ENCODE data around the gene PPP1R1B. TPM values are rescaled to one million over a fixed set of nuclear protein-coding genes. Genes with fewer than 3 reads are reported as not detected.
A peak's percentile ranks its signal among the peaks of the same experiment; 100 is the strongest.

Gene PPP1R1B
- total RNA-seq, 5 donors from 2014 or later (not counting 1 experiment from before 2014, with no cell fraction given): 0.12 to 0.35 (median 0.18) TPM; not detected in 1

DNA sequence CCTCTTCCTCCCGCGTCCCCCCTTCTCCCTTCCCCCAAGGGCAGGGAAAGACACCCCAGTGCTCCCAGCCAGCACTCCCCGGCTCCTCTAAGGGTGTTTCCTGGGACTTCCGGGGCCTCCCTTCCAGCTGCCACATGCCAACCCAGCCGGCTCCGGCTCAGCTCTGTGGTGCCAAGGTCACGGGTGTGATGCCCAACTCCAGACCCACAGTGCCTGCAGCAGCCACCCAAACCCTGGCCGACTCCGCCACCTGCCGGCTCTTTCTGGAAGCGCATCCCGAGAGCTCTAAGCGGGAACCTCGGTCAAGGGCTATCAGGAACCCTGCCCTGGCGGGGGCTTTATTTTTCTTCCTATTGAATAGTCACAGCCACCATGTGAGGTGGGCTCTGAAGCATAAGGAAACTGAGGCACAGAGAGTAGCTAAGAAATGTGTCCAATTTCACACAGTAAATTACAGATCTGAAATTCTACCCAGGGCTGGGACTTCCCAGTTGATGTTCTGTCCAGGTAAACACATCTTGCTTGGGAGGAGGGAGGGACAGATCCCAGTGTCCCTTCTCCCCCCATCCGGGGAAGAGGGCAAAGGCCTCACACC is 3.3 kb upstream of the PPP1R1B start:
- peak; percentile 61 to 68 (median 64) for ATAC-seq (replicated peaks in 1 of 4)
- Histone ChIP-seq H3K4me3 (ENCODE audit: control insufficient read depth in 1 of 2, extremely low read depth in 1 of 2, low read length in 1 of 2) (no peak overlapping the region), H3K4me1 (ENCODE audit: control insufficient read depth in 1 of 2, extremely low read depth in 1 of 2, insufficient read depth in 2 of 2, low read length in 2 of 2) (peaks cover 14 to 45% of the 10 kb centered on the region in 2 experiments), H3K27me3 (replicated peaks in 1 of 2; ENCODE audit: control insufficient read depth in 2 of 2, extremely low read depth in 1 of 2, insufficient read depth in 2 of 2, low read length in 1 of 2) (peaks cover 0 to 55% of the 10 kb centered on the region in 2 experiments), H3K27ac (ENCODE audit: low read length) (no peak overlapping the region), H3K36me3 (ENCODE audit: control insufficient read depth in 2 of 2, extremely low read depth in 1 of 2, insufficient read depth in 1 of 2, low read length in 1 of 2) (no peaks in the 10 kb centered on the region), H3K9me3 (no peaks in the 10 kb centered on the region)
- 0% methylated on average over 11 of the region's 16 CpGs for WGBS (ENCODE audit: insufficient coverage)
- H3K9me3 Mint-ChIP-seq: no peaks in the 10 kb centered on the region
- H3K27me3 Mint-ChIP-seq: peaks cover 26 to 27% of the 10 kb centered on the region in 2 donors
- peak overlapping the region in 1 of 3 donors; percentile 21 for H3K4me3 Mint-ChIP-seq
- ChIA-PET CTCF (interaction anchor here (0.6 to 3.3 kb wide), 16 partner anchors 9 to 443 kb away, joined by 3 to 40 read pairs (median 4); partner anchors contain the start of gene PNMT (in 1 of the 2)), POLR2A (no interaction called here)
- DNase-seq: peak; percentile 52 to 89 (median 78)
- peaks cover 22 to 36% (median 30%) of the 10 kb centered on the region in 3 donors for H3K4me1 Mint-ChIP-seq
- H3K36me3 Mint-ChIP-seq: no peaks in the 10 kb centered on the region
- no peak overlapping the region for H3K27ac Mint-ChIP-seq

GRCh38 chr17:39624313-39624712 is 2.4 kb upstream of the PPP1R1B start:
- H3K27me3 ChIP-seq (replicated peaks in 1 of 2; ENCODE audit: control insufficient read depth in 2 of 2, extremely low read depth in 1 of 2, insufficient read depth in 2 of 2, low read length in 1 of 2): peaks cover 0 to 59% of the 10 kb centered on the region in 2 experiments
- Mint-ChIP-seq H3K36me3 (no peaks in the 10 kb centered on the region), H3K4me3 (peak overlapping the region in 1 of 3 donors; percentile 66), H3K27me3 (peaks cover 31% of the 10 kb centered on the region in 2 donors), H3K9me3 (no peaks in the 10 kb centered on the region), H3K27ac (no peak overlapping the region), H3K4me1 (peaks cover 20 to 36% (median 30%) of the 10 kb centered on the region in 3 donors)
- no peak overlapping the region for H3K4me3 ChIP-seq (ENCODE audit: control insufficient read depth in 1 of 2, extremely low read depth in 1 of 2, low read length in 1 of 2)
- peaks cover 14 to 41% of the 10 kb centered on the region in 2 experiments for H3K4me1 ChIP-seq (ENCODE audit: control insufficient read depth in 1 of 2, extremely low read depth in 1 of 2, insufficient read depth in 2 of 2, low read length in 2 of 2)
- no peak for DNase-seq
- 88% methylated on average over 5 of the region's 8 CpGs for WGBS (ENCODE audit: insufficient coverage)
- H3K36me3 ChIP-seq (ENCODE audit: control insufficient read depth in 2 of 2, extremely low read depth in 1 of 2, insufficient read depth in 1 of 2, low read length in 1 of 2): no peaks in the 10 kb centered on the region
- H3K27ac ChIP-seq (ENCODE audit: low read length): no peak overlapping the region
- H3K9me3 ChIP-seq: no peaks in the 10 kb centered on the region
- CTCF ChIA-PET: interaction anchor here (0.6 to 0.9 kb wide), 5 partner anchors 14 to 322 kb away, joined by 3 to 6 read pairs (median 4); no protein-coding TSS in a partner anchor
- POLR2A ChIA-PET: no interaction called here
- ATAC-seq (replicated peaks in 1 of 4): no peak

DNA sequence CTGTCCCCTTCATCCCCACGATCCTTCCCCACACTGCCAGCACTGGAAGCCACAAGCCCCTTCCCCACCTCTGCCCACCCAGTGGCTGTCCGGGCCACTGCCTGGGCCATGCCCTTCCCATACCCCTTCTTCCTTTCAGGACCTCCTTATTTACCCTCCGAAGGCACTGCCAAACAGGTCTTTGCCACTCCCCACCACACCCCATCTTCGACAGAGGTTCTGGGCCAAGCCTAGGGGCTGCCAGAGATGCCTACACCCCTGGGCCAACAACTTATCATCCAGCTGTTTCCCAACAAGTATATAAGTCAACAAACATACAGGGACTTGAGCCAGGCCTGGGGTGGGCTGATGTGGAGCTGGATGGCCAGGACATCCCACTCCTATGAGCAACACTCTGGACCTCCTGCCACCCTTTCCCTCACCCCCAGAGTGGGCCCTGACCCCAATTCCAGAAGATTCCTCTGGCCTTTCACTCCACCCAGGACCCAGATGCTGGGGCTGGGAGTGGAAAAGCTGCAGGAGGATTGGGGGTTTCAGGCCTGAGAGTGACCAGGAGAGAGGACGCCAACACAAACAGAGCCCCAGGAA is 1.5 kb upstream of the PPP1R1B start:
- no peak overlapping the region for H3K27ac ChIP-seq (ENCODE audit: low read length)
- Mint-ChIP-seq H3K4me3 (peak overlapping the region in 1 of 3 donors; percentile 66), H3K4me1 (peaks cover 20 to 36% (median 30%) of the 10 kb centered on the region in 3 donors), H3K36me3 (no peaks in the 10 kb centered on the region), H3K9me3 (no peaks in the 10 kb centered on the region), H3K27me3 (peaks cover 31 to 35% of the 10 kb centered on the region in 2 donors), H3K27ac (no peak overlapping the region)
- H3K36me3 ChIP-seq (ENCODE audit: control insufficient read depth in 2 of 2, extremely low read depth in 1 of 2, insufficient read depth in 1 of 2, low read length in 1 of 2): no peaks in the 10 kb centered on the region
- ATAC-seq (replicated peaks in 1 of 4): no peak
- CTCF ChIA-PET: no interaction called here
- 80% methylated on average over 2 of the region's 5 CpGs for WGBS (ENCODE audit: insufficient coverage)
- H3K4me1 ChIP-seq (ENCODE audit: control insufficient read depth in 1 of 2, extremely low read depth in 1 of 2, insufficient read depth in 2 of 2, low read length in 2 of 2): peaks cover 14 to 41% of the 10 kb centered on the region in 2 experiments
- POLR2A ChIA-PET: no interaction called here
- peaks cover 0 to 69% of the 10 kb centered on the region in 2 experiments for H3K27me3 ChIP-seq (replicated peaks in 1 of 2; ENCODE audit: control insufficient read depth in 2 of 2, extremely low read depth in 1 of 2, insufficient read depth in 2 of 2, low read length in 1 of 2)
- no peak overlapping the region for H3K4me3 ChIP-seq (ENCODE audit: control insufficient read depth in 1 of 2, extremely low read depth in 1 of 2, low read length in 1 of 2)
- no peaks in the 10 kb centered on the region for H3K9me3 ChIP-seq
- no peak for DNase-seq

DNA sequence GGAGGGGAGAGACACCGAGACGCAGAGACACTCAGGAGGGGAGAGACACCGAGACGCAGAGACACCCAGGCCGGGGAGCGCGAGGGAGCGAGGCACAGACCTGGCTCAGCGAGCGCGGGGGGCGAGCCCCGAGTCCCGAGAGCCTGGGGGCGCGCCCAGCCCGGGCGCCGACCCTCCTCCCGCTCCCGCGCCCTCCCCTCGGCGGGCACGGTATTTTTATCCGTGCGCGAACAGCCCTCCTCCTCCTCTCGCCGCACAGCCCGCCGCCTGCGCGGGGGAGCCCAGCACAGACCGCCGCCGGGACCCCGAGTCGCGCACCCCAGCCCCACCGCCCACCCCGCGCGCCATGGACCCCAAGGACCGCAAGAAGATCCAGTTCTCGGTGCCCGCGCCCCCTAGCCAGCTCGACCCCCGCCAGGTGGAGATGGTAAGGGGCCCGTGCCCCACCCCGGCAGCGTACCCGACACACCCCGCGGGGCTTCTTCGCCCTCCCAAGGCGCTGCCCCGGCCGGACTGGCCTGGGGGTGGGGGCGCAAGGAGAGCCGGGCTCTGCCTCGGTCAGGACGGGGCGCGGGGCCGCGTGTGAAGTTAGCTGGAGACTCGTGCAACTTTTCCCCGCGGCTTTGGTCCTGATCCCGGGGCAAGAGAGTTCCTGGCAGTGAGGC is 427 bp downstream of the PPP1R1B start:
- Mint-ChIP-seq H3K4me1 (peaks cover 28 to 34% (median 30%) of the 10 kb centered on the region in 3 donors), H3K36me3 (no peaks in the 10 kb centered on the region), H3K27ac (no peak overlapping the region), H3K4me3 (peak overlapping the region; percentile 46 to 66 (median 49)), H3K27me3 (peaks cover 40 to 43% of the 10 kb centered on the region in 2 donors), H3K9me3 (no peaks in the 10 kb centered on the region)
- no peaks in the 10 kb centered on the region for H3K36me3 ChIP-seq (ENCODE audit: control insufficient read depth in 2 of 2, extremely low read depth in 1 of 2, insufficient read depth in 1 of 2, low read length in 1 of 2)
- H3K4me1 ChIP-seq (ENCODE audit: control insufficient read depth in 1 of 2, extremely low read depth in 1 of 2, insufficient read depth in 2 of 2, low read length in 2 of 2): peaks cover 19 to 39% of the 10 kb centered on the region in 2 experiments
- ChIA-PET CTCF (interaction anchor here in 1 of 2 donors (0.7 kb wide), 1 partner anchor 76 kb away, joined by 3 read pairs; no protein-coding TSS in a partner anchor), POLR2A (interaction anchor here (0.5 to 1.6 kb wide), 3 partner anchors 8 to 235 kb away, joined by 3 to 9 read pairs (median 4); no protein-coding TSS in a partner anchor)
- peaks cover 0 to 77% of the 10 kb centered on the region in 2 experiments for H3K27me3 ChIP-seq (replicated peaks in 1 of 2; ENCODE audit: control insufficient read depth in 2 of 2, extremely low read depth in 1 of 2, insufficient read depth in 2 of 2, low read length in 1 of 2)
- no peak overlapping the region for H3K27ac ChIP-seq (ENCODE audit: low read length)
- no peaks in the 10 kb centered on the region for H3K9me3 ChIP-seq
- ATAC-seq (replicated peaks in 1 of 4) (no peak), DNase-seq (no peak)
- WGBS (ENCODE audit: insufficient coverage): 13% methylated on average over 62 of the region's 72 CpGs
- peak overlapping the region in 1 of 2 donors; percentile 59 for H3K4me3 ChIP-seq (ENCODE audit: control insufficient read depth in 1 of 2, extremely low read depth in 1 of 2, low read length in 1 of 2)

GRCh38 chr17:39627712-39628516 is 1.2 kb downstream of the PPP1R1B start:
- no peak overlapping the region for H3K27ac ChIP-seq (ENCODE audit: low read length)
- ATAC-seq (replicated peaks in 1 of 4): no peak
- no peak overlapping the region for H3K27ac Mint-ChIP-seq
- H3K9me3 ChIP-seq: no peaks in the 10 kb centered on the region
- WGBS (ENCODE audit: insufficient coverage): 95% methylated on average over 11 of the region's 16 CpGs
- H3K4me1 ChIP-seq (ENCODE audit: control insufficient read depth in 1 of 2, extremely low read depth in 1 of 2, insufficient read depth in 2 of 2, low read length in 2 of 2): peaks cover 21 to 33% of the 10 kb centered on the region in 2 experiments
- no peak overlapping the region for H3K4me3 ChIP-seq (ENCODE audit: control insufficient read depth in 1 of 2, extremely low read depth in 1 of 2, low read length in 1 of 2)
- CTCF ChIA-PET: interaction anchor here (0.5 to 1.4 kb wide), 6 partner anchors 8 to 124 kb away, joined by 3 to 5 read pairs (median 3); no protein-coding TSS in a partner anchor
- peaks cover 0 to 83% of the 10 kb centered on the region in 2 experiments for H3K27me3 ChIP-seq (replicated peaks in 1 of 2; ENCODE audit: control insufficient read depth in 2 of 2, extremely low read depth in 1 of 2, insufficient read depth in 2 of 2, low read length in 1 of 2)
- POLR2A ChIA-PET: interaction anchor here (0.5 to 1.6 kb wide), 3 partner anchors 9 to 29 kb away, joined by 4 to 9 read pairs (median 4); no protein-coding TSS in a partner anchor
- no peaks in the 10 kb centered on the region for H3K36me3 ChIP-seq (ENCODE audit: control insufficient read depth in 2 of 2, extremely low read depth in 1 of 2, insufficient read depth in 1 of 2, low read length in 1 of 2)
- DNase-seq: no peak
- H3K4me3 Mint-ChIP-seq: peak overlapping the region in 2 of 3 donors; percentile 21 to 30
- H3K27me3 Mint-ChIP-seq: peaks cover 40 to 43% of the 10 kb centered on the region in 2 donors
- no peaks in the 10 kb centered on the region for H3K36me3 Mint-ChIP-seq
- peaks cover 22 to 27% (median 23%) of the 10 kb centered on the region in 3 donors for H3K4me1 Mint-ChIP-seq
- no peaks in the 10 kb centered on the region for H3K9me3 Mint-ChIP-seq
